ENCODE results near the gene AFF3. TPM values are rescaled to one million over a fixed set of nuclear protein-coding genes. Genes with fewer than 3 reads are reported as not detected.

Gene AFF3
- total and polyA plus RNA-seq, 3 donors from 2014 or later: 18.0 to 34.4 (median 27.1) TPM

GRCh38 chr2:99959261-99960014, 183.0 kb downstream of the AFF3 start:
- peaks cover 4% of the 10 kb centered on the region for H3K4me1 ChIP-seq
- DNase-seq: no peak
- H3K27ac ChIP-seq: no peak overlapping the region
- intact Hi-C loops (cut with DNase I; ENCODE audit: low total_unique reads): no loop called here
- H3K27me3 ChIP-seq: no peaks in the 10 kb centered on the region
- no peak for TF ChIP-seq CTCF (IDR thresholded peaks at IDR 0.05)
- no peak for TF ChIP-seq POLR2A (IDR thresholded peaks at IDR 0.05)
- H3K9me3 ChIP-seq: no peaks in the 10 kb centered on the region
- H3K36me3 ChIP-seq (ENCODE audit: low read depth, missing control alignments): no peaks in the 10 kb centered on the region
- 77 to 79% methylated on average over 8 of the region's 8 CpGs for WGBS, 2 donors
- H3K4me3 ChIP-seq: no peak overlapping the region

- WGBS, 2 donors: 87 to 89% methylated on average over 8 of the region's 8 CpGs
- intact Hi-C loops (cut with DNase I; ENCODE audit: low total_unique reads): no loop called here
- Histone ChIP-seq H3K9me3 (no peaks in the 10 kb centered on the region), H3K27me3 (no peaks in the 10 kb centered on the region), H3K4me3 (no peak overlapping the region), H3K27ac (no peak overlapping the region), H3K4me1 (peaks cover 4% of the 10 kb centered on the region), H3K36me3 (ENCODE audit: low read depth, missing control alignments) (no peaks in the 10 kb centered on the region)
- DNase-seq: no peak
- TF ChIP-seq POLR2A (IDR thresholded peaks at IDR 0.05) (no peak), CTCF (IDR thresholded peaks at IDR 0.05) (no peak)
Observed at GRCh38 chr2:99957332-99958133, 184.9 kb downstream of the AFF3 start.

- intact Hi-C loops (cut with DNase I; ENCODE audit: low total_unique reads): no loop called here
Observed at GRCh38 chr2:99956232-99957030, 186.0 kb downstream of the AFF3 start.

GRCh38 chr2:99953750-99954149, 188.6 kb downstream of the AFF3 start:
- H3K27ac ChIP-seq: no peak overlapping the region
- no peaks in the 10 kb centered on the region for H3K36me3 ChIP-seq (ENCODE audit: low read depth, missing control alignments)
- no peak for DNase-seq
- H3K4me1 ChIP-seq: no peaks in the 10 kb centered on the region
- no peaks in the 10 kb centered on the region for H3K27me3 ChIP-seq
- WGBS, 2 donors: 92 to 96% methylated on average over 2 of the region's 2 CpGs
- TF ChIP-seq POLR2A (IDR thresholded peaks at IDR 0.05) (no peak), CTCF (IDR thresholded peaks at IDR 0.05) (no peak)
- H3K9me3 ChIP-seq: no peaks in the 10 kb centered on the region
- intact Hi-C loops (cut with DNase I; ENCODE audit: low total_unique reads): no loop called here
- no peak overlapping the region for H3K4me3 ChIP-seq

More at GRCh38 chr2:99956232-99957030, 186.0 kb downstream of the AFF3 start:
- TF ChIP-seq CTCF (IDR thresholded peaks at IDR 0.05): no peak
- no peak for TF ChIP-seq POLR2A (IDR thresholded peaks at IDR 0.05)
- Histone ChIP-seq H3K27me3 (no peaks in the 10 kb centered on the region), H3K36me3 (ENCODE audit: low read depth, missing control alignments) (no peaks in the 10 kb centered on the region), H3K9me3 (no peaks in the 10 kb centered on the region), H3K4me1 (peaks cover 4% of the 10 kb centered on the region), H3K27ac (no peak overlapping the region), H3K4me3 (no peak overlapping the region)
- 84 to 89% methylated on average over 6 of the region's 6 CpGs for WGBS, 2 donors
- DNase-seq: no peak
